ENCODE results near the gene DZIP1L.
"Not testable (repeated sequence)": the region's sequence is repeated elsewhere in the genome, so short reads cannot be mapped to it uniquely, and the experiment has no call there.

DZIP1L gene, protein sequence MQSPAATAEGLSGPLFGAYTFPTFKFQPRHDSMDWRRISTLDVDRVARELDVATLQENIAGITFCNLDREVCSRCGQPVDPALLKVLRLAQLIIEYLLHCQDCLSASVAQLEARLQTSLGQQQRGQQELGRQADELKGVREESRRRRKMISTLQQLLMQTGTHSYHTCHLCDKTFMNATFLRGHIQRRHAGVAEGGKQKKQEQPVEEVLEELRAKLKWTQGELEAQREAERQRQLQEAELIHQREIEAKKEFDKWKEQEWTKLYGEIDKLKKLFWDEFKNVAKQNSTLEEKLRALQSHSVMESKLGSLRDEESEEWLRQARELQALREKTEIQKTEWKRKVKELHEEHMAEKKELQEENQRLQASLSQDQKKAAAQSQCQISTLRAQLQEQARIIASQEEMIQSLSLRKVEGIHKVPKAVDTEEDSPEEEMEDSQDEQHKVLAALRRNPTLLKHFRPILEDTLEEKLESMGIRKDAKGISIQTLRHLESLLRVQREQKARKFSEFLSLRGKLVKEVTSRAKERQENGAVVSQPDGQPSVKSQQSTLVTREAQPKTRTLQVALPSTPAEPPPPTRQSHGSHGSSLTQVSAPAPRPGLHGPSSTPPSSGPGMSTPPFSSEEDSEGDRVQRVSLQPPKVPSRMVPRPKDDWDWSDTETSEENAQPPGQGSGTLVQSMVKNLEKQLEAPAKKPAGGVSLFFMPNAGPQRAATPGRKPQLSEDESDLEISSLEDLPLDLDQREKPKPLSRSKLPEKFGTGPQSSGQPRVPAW

DNA sequence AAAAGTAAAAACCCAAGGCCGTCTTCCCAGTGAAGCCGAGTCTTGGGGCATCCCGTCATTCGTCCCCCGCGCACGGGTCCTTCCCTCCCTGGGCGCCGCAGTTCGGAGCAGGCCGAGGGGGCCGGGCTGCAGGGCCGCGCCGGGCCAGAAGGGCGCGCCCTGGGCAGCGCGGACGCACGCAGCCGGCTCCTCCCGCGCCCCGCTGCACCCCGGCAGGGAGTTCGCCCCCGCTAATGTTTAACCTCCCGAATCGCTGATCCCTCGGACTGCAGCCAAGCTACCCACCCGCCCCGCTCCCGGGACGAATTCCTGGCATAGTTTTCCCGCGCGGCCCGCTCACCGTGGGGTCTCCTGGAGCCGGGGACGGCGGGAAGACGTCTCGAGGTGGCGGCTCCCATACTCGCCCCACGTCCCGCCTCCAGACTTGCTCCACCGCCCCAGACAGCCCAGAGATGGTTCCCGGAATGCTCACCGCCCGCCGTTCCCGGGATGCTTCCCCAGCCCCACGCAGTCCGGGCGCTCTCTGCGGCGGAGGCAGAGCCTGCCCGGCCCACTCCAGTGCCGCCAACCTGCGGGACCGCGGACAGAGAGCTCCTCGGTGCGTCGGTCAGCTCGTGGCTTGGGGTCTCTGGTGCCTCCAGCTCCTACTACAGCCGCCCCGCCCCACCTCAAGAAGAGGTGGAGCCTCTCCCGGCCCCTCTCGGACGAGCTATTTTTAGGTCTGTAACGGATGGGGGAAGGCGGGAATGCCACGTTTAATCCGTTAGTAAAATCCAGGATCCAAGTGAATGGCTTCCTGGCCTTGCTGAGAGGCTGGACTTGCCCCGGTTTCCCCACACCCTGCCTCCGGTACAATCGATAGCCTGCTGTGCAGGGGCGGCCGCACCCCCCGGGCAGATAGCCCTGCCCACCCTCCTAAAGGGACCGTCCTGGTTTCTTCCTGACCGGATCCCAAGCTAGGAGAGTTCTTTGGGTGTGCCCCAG lies at the start of gene DZIP1L:
Gene DZIP1L, minus strand, starts transcription at position 621 of the 984 bp plus-strand sequence. CDS start 11,637 bp downstream, outside the sequence.
- no peak for DNase-seq (ENCODE audit: low read depth)

DNA sequence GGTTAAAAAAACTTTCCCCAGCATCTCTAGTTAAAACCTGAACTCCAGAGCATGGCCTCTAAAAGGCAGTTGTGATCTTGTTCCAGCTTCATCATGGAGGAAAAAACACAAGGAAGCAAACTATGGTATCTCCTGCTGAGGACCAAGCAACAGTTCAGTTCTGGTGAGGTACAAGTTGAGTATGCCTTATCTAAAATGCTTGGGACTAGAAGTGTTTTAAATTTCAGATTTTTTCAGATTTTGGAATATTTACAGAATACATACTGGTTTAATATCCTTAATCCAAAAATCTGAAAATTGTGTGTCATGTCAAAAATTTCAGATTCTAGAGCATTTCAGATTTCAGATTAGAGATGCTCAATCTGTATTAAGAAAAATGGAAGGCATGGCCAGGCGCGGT lies 49.7 kb upstream of the DZIP1L start:
- no peak for DNase-seq (ENCODE audit: low read depth)

DNA sequence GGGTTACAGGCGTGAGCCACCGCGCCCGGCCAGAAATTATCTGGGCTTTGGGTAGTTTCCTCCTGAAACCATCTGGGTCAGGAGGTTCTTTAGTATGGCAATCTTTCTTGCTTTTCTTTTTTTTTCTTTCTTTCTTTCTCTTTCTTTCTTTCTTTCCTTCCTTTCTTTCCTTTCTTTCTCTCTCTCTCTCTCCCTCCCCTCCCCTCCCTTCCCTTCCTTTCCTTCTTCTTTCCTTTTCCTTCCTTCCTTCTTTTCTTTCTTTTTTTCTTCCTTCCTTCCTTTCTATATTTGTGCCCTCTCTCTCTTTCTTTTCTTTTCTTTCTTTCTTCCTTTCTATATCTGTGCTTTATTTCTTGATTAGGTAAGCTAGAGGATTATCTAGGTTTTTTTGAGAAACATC lies 42.3 kb upstream of the DZIP1L start:
- no peak for DNase-seq (ENCODE audit: low read depth)

DNA sequence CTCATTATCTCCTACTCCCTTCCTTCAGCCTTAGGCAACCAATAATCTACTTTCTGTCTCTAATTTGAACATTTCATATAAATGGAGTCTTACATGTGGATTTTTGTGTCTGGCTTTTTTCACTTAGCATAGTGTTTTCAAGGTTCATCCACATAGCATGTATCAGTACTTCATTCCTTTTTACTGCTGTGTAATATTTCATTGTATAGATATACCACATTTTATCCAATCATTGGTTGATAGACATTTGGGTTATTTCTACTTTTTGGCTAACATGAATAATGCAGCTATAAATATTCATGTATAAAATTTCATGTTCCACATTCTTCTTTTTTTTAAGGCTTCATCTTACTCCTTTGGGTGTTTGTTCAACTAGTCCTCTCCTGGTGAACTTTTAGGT lies 39.1 kb upstream of the DZIP1L start:
- DNase-seq (ENCODE audit: low read depth) = no peak

DNA sequence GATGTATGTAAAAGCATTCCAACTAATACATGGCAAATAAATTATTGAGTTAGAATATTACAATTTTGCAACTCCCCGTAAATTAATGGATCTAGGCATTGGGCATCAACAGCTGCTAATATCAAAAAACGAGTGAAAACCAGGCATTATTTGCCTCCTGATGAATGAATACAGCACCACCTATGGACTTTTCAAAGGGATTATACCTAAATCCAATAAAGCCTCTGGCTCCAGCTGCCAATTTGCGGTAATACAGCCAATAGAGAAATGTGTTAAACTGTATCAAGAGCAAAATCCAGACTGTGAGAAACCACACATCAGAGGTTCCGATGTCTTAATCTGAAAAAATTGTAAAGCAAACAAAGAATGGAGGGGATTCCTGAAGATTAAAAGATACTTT lies 33.1 kb upstream of the DZIP1L start:
- no peak for DNase-seq (ENCODE audit: low read depth)

DNA sequence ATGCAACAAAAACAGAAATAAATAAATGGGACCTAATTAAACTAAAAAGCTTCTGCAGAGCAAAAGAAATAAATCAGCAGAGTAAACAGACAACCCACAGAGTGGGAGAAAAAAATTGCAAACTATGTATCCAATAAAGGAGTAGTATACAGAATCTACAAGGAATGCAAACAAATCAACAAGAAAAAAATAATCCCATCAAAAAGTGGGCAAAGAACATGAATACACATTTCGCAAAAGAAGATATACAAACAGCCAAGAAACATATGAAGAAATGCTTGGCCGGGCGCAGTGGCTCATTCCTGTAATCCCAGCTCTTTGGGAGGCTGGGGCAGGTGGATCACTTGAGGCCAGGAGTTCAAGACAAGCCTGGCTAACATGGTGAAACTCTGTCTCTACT lies 26.8 kb upstream of the DZIP1L start:
- not testable (repeated sequence) for DNase-seq (ENCODE audit: low read depth)

DNA sequence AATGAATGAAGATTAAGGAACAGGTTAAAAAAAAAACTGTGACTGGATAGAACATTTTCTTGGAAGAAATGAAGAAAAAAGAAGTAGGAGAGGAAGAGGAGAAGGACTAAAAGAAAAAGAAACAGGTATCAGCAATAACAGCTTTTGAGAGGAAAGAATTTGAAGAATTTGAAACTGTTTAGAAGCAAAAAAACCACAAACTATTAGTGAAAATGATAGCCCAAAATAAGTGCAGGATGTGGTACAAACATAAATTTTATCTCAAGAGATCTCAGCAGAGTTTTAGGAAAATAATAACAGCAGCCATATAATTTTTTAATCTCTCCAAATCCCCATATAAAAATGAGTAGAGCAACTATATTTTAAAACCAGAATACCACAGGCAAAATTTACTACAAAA lies 25.5 kb upstream of the DZIP1L start:
- DNase-seq (ENCODE audit: low read depth) = no peak

DNA sequence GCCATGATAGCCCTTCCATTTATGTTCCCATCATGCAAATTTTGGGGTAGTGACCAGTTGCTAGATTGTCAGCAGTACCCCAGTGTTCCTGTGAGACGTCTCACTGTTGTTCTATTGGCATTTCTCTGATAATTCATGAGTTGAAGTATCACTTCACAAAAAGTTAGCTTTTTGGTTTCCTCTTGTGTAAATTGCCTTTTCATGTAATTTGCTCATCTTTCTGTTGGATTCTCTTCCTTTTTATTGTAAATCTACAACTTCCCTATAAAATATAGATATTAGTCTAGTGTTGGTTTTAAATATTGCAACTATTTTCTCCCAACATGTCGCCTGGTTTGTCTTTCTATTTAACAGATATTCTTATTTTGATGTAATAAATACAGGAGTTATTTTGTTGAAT lies 24.3 kb upstream of the DZIP1L start:
- no peak for DNase-seq (ENCODE audit: low read depth)

DNA sequence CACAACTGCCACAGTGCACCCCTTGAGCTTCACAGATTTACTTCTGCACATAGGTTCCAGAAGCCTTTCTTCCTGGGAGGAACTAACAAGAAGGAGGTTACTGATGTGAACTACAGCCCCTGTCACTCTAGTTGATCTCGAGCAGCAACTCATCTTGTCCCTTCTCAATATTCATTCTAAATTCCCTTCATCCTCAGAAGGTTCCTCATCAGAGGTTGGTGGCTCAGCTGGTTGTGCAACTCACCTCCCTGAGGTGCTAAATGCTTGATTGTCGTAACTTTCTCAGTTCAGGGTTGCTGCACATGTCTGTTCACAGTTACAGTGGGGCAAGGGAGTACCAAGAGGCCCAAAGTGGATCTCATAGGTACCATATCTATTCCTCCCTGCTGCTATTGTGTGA lies 22.5 kb upstream of the DZIP1L start:
- DNase-seq (ENCODE audit: low read depth) = no peak

DNA sequence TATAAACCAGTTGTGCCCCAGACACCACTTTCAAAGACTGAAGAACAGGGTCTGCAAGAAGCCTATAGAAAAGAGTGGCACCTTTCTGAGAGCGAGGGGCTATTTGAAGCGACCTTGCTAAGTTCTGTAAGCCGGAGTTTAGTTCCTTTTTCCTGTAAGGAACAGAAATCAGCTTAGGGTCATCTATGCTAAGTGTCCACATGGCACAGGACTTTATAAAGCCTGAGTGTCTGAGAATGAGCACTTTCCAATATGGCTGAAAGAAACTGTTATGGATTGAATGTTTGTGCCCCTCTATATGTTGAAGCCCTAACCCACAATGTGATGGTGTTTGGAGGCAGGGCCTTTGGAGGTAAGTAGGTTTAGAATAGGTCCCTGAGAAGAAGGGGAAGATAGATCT lies 20.8 kb upstream of the DZIP1L start:
- DNase-seq (ENCODE audit: low read depth) = no peak

DNA sequence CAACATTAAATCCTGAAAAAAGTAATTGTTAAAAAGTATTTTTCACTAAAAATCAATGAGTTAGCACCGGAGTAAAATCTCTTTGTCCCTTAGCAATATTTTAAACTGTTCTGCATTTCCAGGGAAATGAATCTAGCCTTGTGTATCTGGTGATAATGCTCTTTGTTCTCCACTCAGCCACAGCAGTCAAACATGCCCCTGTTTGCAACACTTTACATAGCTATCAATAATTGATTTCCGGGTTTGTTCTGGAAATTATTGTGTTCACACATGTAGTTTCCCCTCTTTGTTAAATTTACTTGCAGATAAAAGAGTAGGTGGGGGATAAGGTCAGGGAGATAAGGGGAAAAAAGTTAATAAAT lies 20.4 kb upstream of the DZIP1L start:
- no peak for DNase-seq (ENCODE audit: low read depth)

DNA sequence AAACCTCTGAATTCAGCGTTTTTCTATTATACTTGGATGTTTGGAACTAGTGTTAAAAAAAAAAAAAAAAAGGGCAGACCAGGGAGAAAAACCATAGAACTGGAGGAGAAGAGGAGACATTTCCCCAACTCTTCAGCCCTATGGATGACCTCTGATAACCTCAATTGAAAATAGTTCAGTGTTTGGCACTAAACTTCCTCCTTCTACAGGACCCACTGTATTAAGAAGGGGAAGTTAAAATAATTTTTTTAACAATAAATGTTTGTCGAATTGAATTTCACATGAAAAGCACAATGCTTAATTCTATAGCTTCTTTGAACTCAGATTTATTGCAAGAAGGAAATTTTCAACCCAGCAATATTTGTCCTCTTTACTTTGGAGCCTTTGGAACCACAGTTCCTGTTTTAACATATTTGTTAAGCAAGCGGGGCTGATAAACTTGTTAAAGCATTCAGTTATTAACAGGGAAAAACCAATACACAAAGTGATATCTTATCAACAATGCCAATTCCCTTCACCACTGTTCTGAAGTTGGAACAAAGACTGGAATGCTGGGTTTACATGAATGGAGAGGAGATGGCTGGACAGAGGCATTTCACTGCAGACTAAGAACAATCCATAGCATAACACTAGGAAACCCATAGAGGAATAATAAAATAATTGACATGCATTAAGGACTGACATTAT lies 19.9 kb upstream of the DZIP1L start:
- no peak for DNase-seq (ENCODE audit: low read depth)

DNA sequence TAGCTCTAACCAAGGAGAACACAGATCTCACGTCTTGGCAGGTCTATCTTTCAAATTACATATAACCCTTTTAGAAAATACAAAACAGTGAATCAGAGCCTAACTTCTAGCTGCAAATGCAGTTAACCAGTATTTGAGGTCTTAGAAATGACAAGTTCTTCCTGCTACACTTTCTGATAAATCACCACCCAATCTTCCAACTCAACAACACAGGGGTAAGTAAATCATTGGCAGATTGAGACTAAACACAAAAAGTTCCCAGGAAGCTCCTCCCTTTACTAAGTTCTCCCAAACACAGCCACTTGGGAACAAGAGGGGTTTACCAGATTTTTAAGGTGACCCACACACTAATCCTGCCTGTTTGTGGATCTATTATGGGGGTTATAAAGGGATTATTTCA lies 16.8 kb upstream of the DZIP1L start, which contains the start of gene A4GNT:
Gene A4GNT, minus strand, starts transcription at position 152 of the 400 bp plus-strand sequence. CDS start 1,134 bp downstream, outside the sequence.
- DNase-seq (ENCODE audit: low read depth) = no peak

DNA sequence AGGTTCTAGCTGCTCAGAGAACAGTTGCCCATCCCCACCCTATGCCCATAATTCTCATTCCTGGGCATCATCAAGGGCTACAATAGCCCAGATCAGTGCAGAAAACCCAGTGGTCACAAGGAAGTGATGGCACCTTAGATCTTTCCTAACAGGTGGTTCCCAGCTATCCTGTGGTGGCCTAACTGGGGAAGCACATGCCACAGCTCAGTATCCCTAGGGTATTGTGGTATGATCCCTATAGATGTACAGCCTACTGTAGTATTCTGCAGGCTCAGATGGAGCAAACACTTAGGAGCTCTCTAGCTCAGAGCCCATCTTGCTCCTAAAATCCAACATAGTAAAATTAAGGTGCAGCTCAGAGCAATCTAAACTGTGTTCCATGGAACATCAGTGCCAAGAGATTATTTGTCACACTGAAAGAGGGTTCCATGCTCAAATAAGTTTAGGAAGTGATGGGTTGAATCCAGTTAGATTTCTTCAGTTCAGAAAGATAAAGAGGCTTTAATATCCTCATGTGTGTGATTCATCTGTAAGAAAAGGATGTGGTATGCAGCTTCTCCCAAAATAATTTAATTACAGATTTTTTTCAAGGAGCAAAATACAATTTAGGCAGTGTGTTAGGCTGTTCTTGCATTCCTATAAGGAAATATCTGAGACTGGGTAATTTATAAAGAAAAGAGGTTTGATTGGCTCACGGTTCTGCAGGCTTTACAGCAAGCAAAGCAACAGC lies 12.4 kb upstream of the DZIP1L start:
- no peak for DNase-seq (ENCODE audit: low read depth)

DNA sequence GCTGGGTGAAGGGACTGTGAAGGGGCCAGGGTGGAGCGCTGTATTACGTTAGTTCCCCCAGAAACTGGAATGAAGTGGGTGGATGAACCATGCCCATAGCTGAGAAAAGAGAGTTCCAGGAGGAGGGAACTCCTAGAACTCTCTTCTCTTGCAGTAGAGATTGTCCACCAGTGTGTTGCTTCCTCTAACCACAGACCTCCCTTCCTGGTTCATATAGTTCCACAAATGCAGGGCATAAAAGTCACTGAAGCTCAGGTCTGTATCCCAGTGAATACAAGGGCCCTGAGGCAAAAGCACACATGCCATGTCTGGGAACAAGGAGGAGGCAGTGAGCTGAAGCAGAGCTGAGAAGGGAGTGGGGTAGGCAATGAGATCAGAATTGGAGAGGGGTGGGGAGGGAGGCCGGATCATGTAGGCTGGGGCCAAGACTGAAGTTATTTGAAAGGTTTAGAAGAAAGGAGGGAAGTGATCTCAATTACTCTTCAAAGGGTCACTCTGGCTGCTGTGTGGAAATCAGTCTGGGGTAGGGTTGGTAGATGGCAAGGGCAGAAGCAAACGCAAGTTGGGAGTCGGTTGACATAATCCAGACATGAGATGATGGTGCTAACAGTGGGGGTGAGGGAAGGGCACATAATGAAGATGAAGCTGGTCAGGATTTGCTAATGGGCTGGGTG lies 10.3 kb upstream of the DZIP1L start:
- no peak for DNase-seq (ENCODE audit: low read depth)

DNA sequence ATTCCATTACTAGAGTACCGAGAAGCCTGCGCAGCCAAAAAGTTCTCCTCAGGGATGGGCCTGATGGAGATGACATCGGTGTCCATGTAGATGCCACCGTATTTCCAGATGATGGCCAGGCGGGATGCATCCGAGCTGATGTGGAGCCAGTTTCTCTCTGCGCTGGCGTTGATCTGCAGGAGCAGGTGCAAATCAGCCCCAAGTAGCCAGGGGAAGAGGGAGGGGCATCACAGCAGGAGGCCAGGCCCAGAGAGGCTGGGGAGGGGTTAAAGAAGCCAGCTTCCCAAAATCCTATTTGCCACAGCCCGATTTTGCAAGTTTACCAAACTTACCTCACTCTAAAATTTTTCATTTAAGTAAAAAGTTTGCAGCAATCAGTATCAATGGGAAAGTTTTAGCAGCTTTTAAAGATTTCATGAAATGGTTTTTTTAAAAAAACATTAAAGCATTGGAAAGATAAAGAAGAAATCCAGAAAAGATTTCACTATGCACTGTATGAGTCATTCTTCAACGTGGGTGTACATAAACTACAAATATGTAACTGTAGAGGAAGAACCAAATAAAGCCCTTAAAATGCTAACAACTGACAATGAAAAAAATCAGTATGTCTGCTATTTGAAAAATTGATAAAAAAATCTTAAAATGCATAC lies 9.4 kb upstream of the DZIP1L start:
- DNase-seq (ENCODE audit: low read depth) = no peak

DNA sequence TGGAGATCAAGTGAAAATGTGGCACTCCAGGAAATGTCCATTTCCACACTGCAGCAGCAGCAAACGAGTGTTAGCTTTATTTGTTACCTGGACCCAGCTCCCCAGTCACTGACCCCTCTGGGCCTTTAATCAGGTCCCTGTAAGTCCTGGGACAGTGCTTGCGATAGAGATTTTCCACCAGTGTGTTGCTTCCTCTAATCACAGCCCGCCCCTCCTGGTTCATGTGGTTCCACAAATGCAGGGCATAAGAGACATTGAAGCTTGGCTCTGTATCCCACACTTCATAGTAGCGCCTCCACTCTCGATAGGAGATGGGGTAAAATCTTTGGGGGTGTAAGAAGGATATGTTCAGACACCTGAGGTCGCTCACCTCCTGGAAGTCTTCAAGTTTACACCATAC lies 8.8 kb upstream of the DZIP1L start:
- no peak for DNase-seq (ENCODE audit: low read depth)

DNA sequence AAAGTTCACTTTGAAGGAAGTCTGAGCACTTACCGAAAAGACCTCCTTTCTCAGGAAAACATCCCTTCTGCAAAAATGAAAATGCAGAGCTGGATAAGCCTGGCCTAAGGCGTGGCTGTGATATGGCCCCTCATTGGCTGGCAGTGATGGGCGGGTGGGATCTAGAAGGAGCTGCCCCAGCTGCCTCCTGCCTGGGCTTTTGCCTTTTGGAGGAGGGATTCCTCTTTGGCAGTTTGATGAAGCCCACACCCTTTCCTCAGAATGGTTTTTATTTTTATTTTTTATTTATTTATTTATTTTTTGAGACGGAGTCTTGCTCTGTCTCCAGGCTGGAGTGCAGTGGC lies 4.0 kb upstream of the DZIP1L start:
- DNase-seq (ENCODE audit: low read depth) = no peak

DNA sequence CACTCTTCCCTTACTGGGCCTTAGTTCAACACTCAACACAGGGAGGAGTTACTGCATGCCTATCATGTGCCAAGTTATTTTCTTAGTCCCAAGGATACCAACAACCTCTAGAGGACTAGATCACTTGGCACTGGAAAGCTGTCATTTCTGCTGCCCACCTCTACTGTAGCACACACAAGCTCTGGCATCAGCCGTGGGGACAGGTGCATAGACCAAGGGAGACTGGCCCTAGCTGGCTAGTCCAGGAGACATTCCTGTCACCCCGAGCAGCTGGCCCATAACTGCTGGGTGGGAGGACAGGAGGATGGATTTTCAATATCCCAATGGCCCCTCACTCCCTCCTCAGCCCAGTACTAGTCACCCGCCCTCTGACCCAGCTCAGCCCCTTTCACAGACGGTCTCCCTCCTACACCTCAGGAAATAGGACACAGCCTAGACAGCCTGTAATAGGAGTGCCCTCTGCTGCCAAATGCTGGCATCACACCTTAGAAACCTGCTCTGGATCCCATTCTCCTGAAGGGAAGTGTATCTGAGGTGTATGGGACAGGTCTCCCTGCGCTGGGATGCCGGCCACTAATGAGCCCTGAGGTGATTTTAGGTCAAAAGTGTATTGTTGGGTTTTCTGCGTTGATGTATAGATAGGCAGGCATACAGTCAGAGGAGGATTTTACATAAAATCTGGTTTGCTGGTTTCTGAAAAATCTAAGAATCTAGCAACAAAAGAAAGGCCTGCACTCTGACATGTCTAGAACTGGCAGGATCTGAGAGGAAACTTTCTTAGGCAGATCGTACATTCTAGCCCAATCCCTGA lies 3.4 kb upstream of the DZIP1L start:
- no peak for DNase-seq (ENCODE audit: low read depth)

Measured in activated T-helper 1 cell treated with Interleukin-2 at 50 U/mL for 16 hours (primary cell).